Stimulated activated memory B cell treated with anti-CD40 and anti-IgM and Interleukin-4, amounts not matched to agents 10 μg/mL and 1 μg/mL and 100 μg/mL, for 72 hours (primary cell): ENCODE data around the gene PCBP3.
"Not testable (repeated sequence)": the region's sequence is repeated elsewhere in the genome, so short reads cannot be mapped to it uniquely, and the experiment has no call there.

ENCODE experiments used
- ATAC-seq: fragments of 150-1000 bp; cut with Tn5 transposase; 2 replicates; pipeline ENCODE4 v1.10.0; 2021
- H3K27ac Mint-ChIP-seq: one replicate; pipeline ENCODE4 v1.8.0; 2022; ENCODE audit warnings: mild to moderate bottlenecking, mixed read lengths
- H3K27me3 Mint-ChIP-seq: one replicate; pipeline ENCODE4 v1.8.0; 2022; ENCODE audit warnings: mixed read lengths
- H3K36me3 Mint-ChIP-seq: one replicate; pipeline ENCODE4 v1.8.0; 2022; ENCODE audit warnings: mixed read lengths
- H3K4me1 Mint-ChIP-seq: one replicate; pipeline ENCODE4 v1.8.0; 2022; ENCODE audit warnings: mixed read lengths
- H3K4me3 Mint-ChIP-seq: one replicate; pipeline ENCODE4 v1.8.0; 2022; ENCODE audit warnings: mild to moderate bottlenecking, moderate library complexity, mixed read lengths
- H3K9me3 Mint-ChIP-seq: one replicate; pipeline ENCODE4 v1.8.0; 2022; ENCODE audit warnings: mixed read lengths

Gene PCBP3

GRCh38 chr21:45800339-45801080 lies 157.0 kb downstream of the PCBP3 start:
- H3K27me3 Mint-ChIP-seq: no peaks in the 10 kb centered on the region
- H3K9me3 Mint-ChIP-seq: no peaks in the 10 kb centered on the region
- no peak overlapping the region for H3K27ac Mint-ChIP-seq
- peak; percentile 51 for ATAC-seq
- H3K4me1 Mint-ChIP-seq: no peaks in the 10 kb centered on the region
- H3K4me3 Mint-ChIP-seq: no peak overlapping the region
- H3K36me3 Mint-ChIP-seq: no peaks in the 10 kb centered on the region

GRCh38 chr21:45801129-45801964 lies 157.8 kb downstream of the PCBP3 start:
- Mint-ChIP-seq H3K4me3 (no peak overlapping the region), H3K36me3 (no peaks in the 10 kb centered on the region), H3K9me3 (no peaks in the 10 kb centered on the region), H3K27me3 (no peaks in the 10 kb centered on the region), H3K27ac (no peak overlapping the region), H3K4me1 (no peaks in the 10 kb centered on the region)
- peak; percentile 25 for ATAC-seq

GRCh38 chr21:45801989-45802388 lies 158.5 kb downstream of the PCBP3 start:
- no peak for ATAC-seq
- H3K27me3 Mint-ChIP-seq: no peaks in the 10 kb centered on the region
- no peaks in the 10 kb centered on the region for H3K36me3 Mint-ChIP-seq
- H3K4me3 Mint-ChIP-seq: no peak overlapping the region
- H3K27ac Mint-ChIP-seq: no peak overlapping the region
- no peaks in the 10 kb centered on the region for H3K9me3 Mint-ChIP-seq
- H3K4me1 Mint-ChIP-seq: no peaks in the 10 kb centered on the region

- Mint-ChIP-seq H3K9me3 (no peaks in the 10 kb centered on the region), H3K4me1 (no peaks in the 10 kb centered on the region), H3K27ac (no peak overlapping the region), H3K4me3 (no peak overlapping the region), H3K36me3 (no peaks in the 10 kb centered on the region), H3K27me3 (no peaks in the 10 kb centered on the region)
- no peak for ATAC-seq
These were observed 158.9 kb downstream of the PCBP3 start for GRCh38 chr21:45802425-45802824.

- Mint-ChIP-seq H3K4me3 (no peak overlapping the region), H3K27ac (no peak overlapping the region), H3K36me3 (no peaks in the 10 kb centered on the region), H3K4me1 (no peaks in the 10 kb centered on the region), H3K27me3 (no peaks in the 10 kb centered on the region), H3K9me3 (no peaks in the 10 kb centered on the region)
- ATAC-seq: no peak
These were observed 159.6 kb downstream of the PCBP3 start for GRCh38 chr21:45802956-45803617.

GRCh38 chr21:45803618-45804340 lies 160.3 kb downstream of the PCBP3 start:
- Mint-ChIP-seq H3K9me3 (no peaks in the 10 kb centered on the region), H3K27me3 (no peaks in the 10 kb centered on the region), H3K27ac (no peak overlapping the region), H3K36me3 (no peaks in the 10 kb centered on the region), H3K4me3 (no peak overlapping the region), H3K4me1 (no peaks in the 10 kb centered on the region)
- ATAC-seq: no peak

GRCh38 chr21:45804809-45805313 lies 161.3 kb downstream of the PCBP3 start:
- Mint-ChIP-seq H3K4me3 (no peak overlapping the region), H3K4me1 (no peaks in the 10 kb centered on the region), H3K27ac (no peak overlapping the region), H3K27me3 (no peaks in the 10 kb centered on the region), H3K36me3 (no peaks in the 10 kb centered on the region), H3K9me3 (no peaks in the 10 kb centered on the region)
- no peak for ATAC-seq

GRCh38 chr21:45805321-45805720 lies 161.8 kb downstream of the PCBP3 start:
- no peaks in the 10 kb centered on the region for H3K4me1 Mint-ChIP-seq
- H3K27ac Mint-ChIP-seq: no peak overlapping the region
- H3K27me3 Mint-ChIP-seq: no peaks in the 10 kb centered on the region
- no peak for ATAC-seq
- no peaks in the 10 kb centered on the region for H3K36me3 Mint-ChIP-seq
- no peaks in the 10 kb centered on the region for H3K9me3 Mint-ChIP-seq
- no peak overlapping the region for H3K4me3 Mint-ChIP-seq

- Mint-ChIP-seq H3K36me3 (no peaks in the 10 kb centered on the region), H3K27ac (no peak overlapping the region), H3K4me1 (no peaks in the 10 kb centered on the region), H3K4me3 (no peak overlapping the region), H3K9me3 (no peaks in the 10 kb centered on the region), H3K27me3 (no peaks in the 10 kb centered on the region)
- ATAC-seq: no peak
These were observed 162.5 kb downstream of the PCBP3 start for GRCh38 chr21:45806042-45806441.

GRCh38 chr21:45808663-45809062 lies 165.1 kb downstream of the PCBP3 start:
- not testable (repeated sequence) for ATAC-seq, H3K9me3 Mint-ChIP-seq, H3K27me3 Mint-ChIP-seq, H3K4me3 Mint-ChIP-seq, H3K4me1 Mint-ChIP-seq, H3K36me3 Mint-ChIP-seq, H3K27ac Mint-ChIP-seq

- ATAC-seq: no peak
- Mint-ChIP-seq H3K4me3 (no peak overlapping the region), H3K9me3 (no peaks in the 10 kb centered on the region), H3K27me3 (no peaks in the 10 kb centered on the region), H3K27ac (no peak overlapping the region), H3K36me3 (no peaks in the 10 kb centered on the region), H3K4me1 (no peaks in the 10 kb centered on the region)
These were observed 165.9 kb downstream of the PCBP3 start for GRCh38 chr21:45809421-45809820.

GRCh38 chr21:45811136-45811535 lies 167.6 kb downstream of the PCBP3 start:
- Mint-ChIP-seq H3K27ac (no peak overlapping the region), H3K27me3 (no peaks in the 10 kb centered on the region), H3K4me1 (no peaks in the 10 kb centered on the region), H3K36me3 (no peaks in the 10 kb centered on the region), H3K9me3 (no peaks in the 10 kb centered on the region), H3K4me3 (no peak overlapping the region)
- ATAC-seq: no peak

- H3K9me3 Mint-ChIP-seq, H3K27me3 Mint-ChIP-seq, ATAC-seq, H3K4me3 Mint-ChIP-seq, H3K27ac Mint-ChIP-seq, H3K36me3 Mint-ChIP-seq: not testable (repeated sequence)
- H3K4me1 Mint-ChIP-seq: peaks cover 14% of the 10 kb centered on the region
These were observed 170.8 kb downstream of the PCBP3 start for GRCh38 chr21:45814210-45814940.

GRCh38 chr21:45815781-45816180 lies 172.3 kb downstream of the PCBP3 start:
- not testable (repeated sequence) for H3K27ac Mint-ChIP-seq, H3K4me3 Mint-ChIP-seq, H3K36me3 Mint-ChIP-seq, H3K9me3 Mint-ChIP-seq, ATAC-seq, H3K27me3 Mint-ChIP-seq
- H3K4me1 Mint-ChIP-seq: peaks cover 22% of the 10 kb centered on the region
